K562 (cell line): ENCODE results near the gene NUB1. TPM values are rescaled to one million over a fixed set of nuclear protein-coding genes. Genes with fewer than 3 reads are reported as not detected.

Source experiments
- ATAC-seq: fragments of 200-7000 bp; cut with Tn5 transposase; 3 replicates; pipeline ENCODE4 v1.9.1; 2020; ENCODE audit warnings: moderate library complexity
- BruUV-seq: library from RNA; stranded (reverse); fragments of 400-500 nt; replicated peaks from 2 replicates; lab custom pipeline; 2021; lab: Mats Ljungman, UMichigan
- CTCF ChIA-PET: fragments of 300-600 bp; formaldehyde crosslinking; extraction: SDS; loops from one replicate; lab custom pipeline; 2021; ENCODE audit warnings: low intra/inter-chr PET ratio; lab: Yijun Ruan, JAX
- POLR2A ChIA-PET: fragments of 300-600, 350-650 bp; sonication (Branson Sonifier 250); formaldehyde crosslinking; extraction: SDS; loops from one replicate; lab custom pipeline; 2021; ENCODE audit warnings: antibody characterized with exemption, inconsistent platforms; lab: Yijun Ruan, JAX
- DNase-seq, 4 experiments: peaks; one replicate each; pipeline versions ENCODE4 v3.0.0 to v3.0.0-alpha.2; 2011 to 2018; ENCODE audit warnings: low spot score in 3 of 4, mixed read lengths in 3 of 4; ENCODE audit errors: extremely low read depth in 1 of 4
- FAIRE-seq: peaks from 2 replicates; lab custom pipeline; 2011; peaks lifted over from hg19 to GRCh38; lab: Jason Lieb, UNC
- H2AFZ ChIP-seq: 2 replicates; pipeline ENCODE4 v1.6.0; 2011; ENCODE audit warnings: low read depth, low read length, control low read depth, inconsistent platforms
- H3K27ac ChIP-seq: fragments of 200-600 bp; 3 replicates; pipeline ENCODE4 v1.8.0; 2011; ENCODE audit warnings: low read depth, mild to moderate bottlenecking, control low read depth, inconsistent platforms, low read length, moderate library complexity, mixed read lengths; ENCODE audit errors: extremely low read depth
- H3K27me3 ChIP-seq, 2 experiments: fragments of 300-600 bp in 1 of 2; 2 replicates in 1 of 2; 3 replicates in 1 of 2; pipeline versions ENCODE4 v1.6.0 to v1.8.0; 2011; ENCODE audit warnings: inconsistent platforms in 2 of 2, low read length in 2 of 2, mild to moderate bottlenecking in 1 of 2, mixed read lengths in 1 of 2, moderate library complexity in 1 of 2; ENCODE audit not compliant: control insufficient read depth in 2 of 2, insufficient read depth in 2 of 2
- H3K36me3 ChIP-seq: fragments of 300-600 bp; 3 replicates; pipeline ENCODE4 v1.8.0; 2011; ENCODE audit warnings: mild to moderate bottlenecking, low read length, inconsistent platforms; ENCODE audit not compliant: control insufficient read depth, insufficient read depth
- H3K4me1 ChIP-seq, 2 experiments: fragments of 200-600 bp in 1 of 2; replicated peaks in 1 of 2; 2 replicates in 1 of 2; 3 replicates in 1 of 2; pipeline versions ENCODE4 v1.5.1 to v1.8.0; 2011; ENCODE audit warnings: inconsistent platforms in 2 of 2, low read length in 2 of 2, mild to moderate bottlenecking in 1 of 2, mixed read lengths in 1 of 2, moderate library complexity in 1 of 2; ENCODE audit not compliant: control insufficient read depth in 2 of 2, insufficient read depth in 2 of 2
- H3K4me2 ChIP-seq: 2 replicates; pipeline ENCODE4 v1.6.1; 2011; ENCODE audit warnings: low read length, control low read depth, inconsistent platforms, mixed read lengths; ENCODE audit not compliant: insufficient read depth
- H3K4me3 ChIP-seq: fragments of 200-600 bp; sonication (generic), shearing (Covaris generic); 2 replicates; pipeline ENCODE4 v1.5.1; 2016; ENCODE audit warnings: control low read depth, inconsistent platforms
- H3K79me2 ChIP-seq: fragments of 200-600 bp; 3 replicates; pipeline ENCODE4 v1.8.0; 2011; ENCODE audit warnings: low read length, inconsistent platforms; ENCODE audit not compliant: control insufficient read depth, insufficient read depth
- H3K9ac ChIP-seq, 2 experiments: 2 replicates each; pipeline versions ENCODE4 v1.6.0 to v1.6.1; 2011; ENCODE audit warnings: low read depth in 2 of 2, low read length in 2 of 2, control low read depth in 1 of 2, inconsistent platforms in 1 of 2, mild to moderate bottlenecking in 1 of 2, mixed read lengths in 1 of 2; ENCODE audit not compliant: insufficient read depth in 1 of 2
- H3K9me1 ChIP-seq: one replicate; pipeline ENCODE4 v1.6.0; 2011; ENCODE audit warnings: inconsistent platforms, mild to moderate bottlenecking, low read length, moderate library complexity; ENCODE audit not compliant: control insufficient read depth, insufficient read depth
- H3K9me3 ChIP-seq: replicated peaks from 2 replicates; pipeline ENCODE4 v1.5.1; 2011; ENCODE audit warnings: low read depth, low read length, inconsistent platforms; ENCODE audit not compliant: control insufficient read depth, insufficient read depth
- H4K20me1 ChIP-seq: replicated peaks from 2 replicates; pipeline ENCODE4 v1.6.1; 2011; ENCODE audit warnings: low read length, inconsistent platforms, mixed read lengths; ENCODE audit not compliant: control insufficient read depth, insufficient read depth
- ZNF3 ChIP-seq: fragments of 250-450 bp; sonication (Bioruptor Pico); IDR thresholded peaks from 2 replicates; pipeline ENCODE4 v1.5.0; 2021; ENCODE audit warnings: mild to moderate bottlenecking, moderate library complexity
- WGBS: fragments of 100-300 bp; shearing (Covaris generic); methylation state at CpG from one replicate; pipeline ENCODE4 v1.1.6; 2016; ENCODE audit warnings: low coverage, mixed read lengths; ENCODE audit not compliant: insufficient coverage; ENCODE audit errors: missing lambda C conversion rate; 5-methylcytosine and 5-hydroxymethylcytosine counted together
- in situ Hi-C: fragments of 300-500 bp; cut with MboI; formaldehyde crosslinking; loops from 4 replicates; pipeline ENCODE4 v1.15.0; 2018; ENCODE audit warnings: inconsistent platforms, mixed read lengths
- intact Hi-C: fragments of 100-400 bp; cut with micrococcal nuclease; formaldehyde crosslinking; loops from 2 replicates; pipeline ENCODE4 v1.14.2; 2022
- polyA plus RNA-seq, 8 experiments: library from polyadenylated mRNA; depleted of rRNA in 4 of 8; stranded (reverse) in 5 of 8; unstranded in 3 of 8; fragments of >200 nt; fragmentation: Nextera tagmentation in 2 of 8; fragmentation: Illumina TruSeq in 1 of 8; extraction: Ambion mirVana in 2 of 8; extraction: Trizol in 1 of 8; gene quantifications; 2 replicates each; pipeline versions ENCODE4 v1.2.1 to v1.2.3, GENCODE V29; 2011 to 2014; ENCODE audit warnings: inconsistent platforms in 1 of 8, missing spikeins in 1 of 8
- total RNA-seq, 7 experiments: library from RNA; depleted of rRNA in 6 of 7; stranded (reverse); fragments of >200 nt in 6 of 7; fragmentation: Illumina TruSeq in 2 of 7; extraction: Trizol in 2 of 7; gene quantifications; 2 replicates each; pipeline versions ENCODE4 v1.2.1 to v1.2.3, GENCODE V29; 2011 to 2021; ENCODE audit warnings: low replicate concordance in 1 of 7
- TF ChIP-seq, protein P1 (sequence below): IDR thresholded peaks from 2 replicates; pipeline ENCODE4 v1.6.1; 2014; ENCODE audit warnings: antibody characterized with exemption
- TF ChIP-seq, protein P2 (sequence below): sonication (generic); formaldehyde crosslinking; IDR thresholded peaks from 2 replicates; pipeline ENCODE4 v1.8.1; 2023; ENCODE audit warnings: mild to moderate bottlenecking, missing genetic modification reagents

Gene NUB1
- total and polyA plus RNA-seq, 9 of the 15 experiments (the other 6 are each of a cell fraction or from before 2014, with no cell fraction given) = 43.2 to 159 (median 85.2) TPM

DNA sequence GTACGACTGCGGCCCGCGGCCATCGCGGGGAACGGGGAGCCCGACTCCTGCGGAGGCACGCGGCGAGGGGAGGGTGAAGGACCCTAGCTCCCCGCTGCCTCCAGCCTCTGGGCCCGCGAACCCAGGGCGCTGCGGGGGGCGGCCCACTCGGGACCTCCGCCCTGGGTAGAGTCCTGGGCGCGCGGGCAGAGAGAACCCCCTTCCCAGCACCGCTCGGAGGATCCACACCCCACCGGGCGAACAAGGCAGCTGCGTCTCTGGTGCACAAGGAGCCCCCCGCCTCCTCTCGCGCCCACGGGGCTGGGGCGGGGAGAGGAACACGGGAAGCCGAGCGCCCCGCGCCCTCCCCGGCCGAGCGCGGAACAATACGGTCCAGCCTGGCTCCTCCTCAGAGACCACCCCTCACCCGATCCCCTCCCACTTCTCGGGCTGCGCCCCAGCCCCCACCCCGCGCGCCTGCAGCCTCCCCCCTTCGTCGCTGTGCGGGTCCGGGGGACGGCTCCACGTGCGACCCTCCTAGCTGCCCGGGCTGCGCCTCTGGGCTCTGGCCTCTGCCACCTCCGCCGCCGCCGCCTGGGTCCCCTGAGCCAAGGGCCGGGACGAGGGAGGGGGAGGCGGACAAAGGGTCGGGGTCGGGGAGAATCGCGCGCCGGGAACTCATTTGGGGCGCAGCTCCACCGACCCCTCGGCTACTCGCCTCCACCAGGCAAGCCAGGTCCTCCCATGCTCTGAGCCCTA is 68.2 kb downstream of the NUB1 start, which contains the start of gene WDR86:
Gene WDR86, minus strand, starts transcription at position 372 of the 738 bp plus-strand sequence. CDS start 449 bp downstream, outside the sequence.
- in situ Hi-C loops (no loop called here), intact Hi-C loops (loop anchor here (5.0 kb wide), 1 partner anchor 37 kb away; no protein-coding TSS in a partner anchor)
- Histone ChIP-seq H3K36me3 (no peaks in the 10 kb centered on the region), H4K20me1 (no peaks in the 10 kb centered on the region), H3K4me3 (no peak within 1 kb of the TSS), H3K27ac (no peak within 1 kb of the TSS), H3K27me3 (peaks cover 4 to 6% of the 10 kb centered on the region in 2 experiments; a peak in 1 of 5 replicates), H3K9ac (peak within 1 kb of the TSS in 1 of 2 experiments; percentile 22; a peak in 1 of 4 replicates), H3K79me2 (no peaks in the 10 kb centered on the region), H3K4me1 (peaks cover 17 to 38% of the 10 kb centered on the region in 2 experiments), H3K9me3 (no peaks in the 10 kb centered on the region; the same call in 1 of the 2 replicates), H3K4me2 (no peak within 1 kb of the TSS), H2AFZ (peak within 1 kb of the TSS; percentile 76; the same call in 1 of the 2 replicates), H3K9me1 (no peaks in the 10 kb centered on the region)
- WGBS = 86% methylated on average over 30 of the region's 75 CpGs
- ChIA-PET POLR2A (interaction anchor here (1.0 kb wide), 1 partner anchor 10 kb away, joined by 5 read pairs; no protein-coding TSS in a partner anchor), CTCF (no interaction called here)
- TF ChIP-seq, protein P1, sequence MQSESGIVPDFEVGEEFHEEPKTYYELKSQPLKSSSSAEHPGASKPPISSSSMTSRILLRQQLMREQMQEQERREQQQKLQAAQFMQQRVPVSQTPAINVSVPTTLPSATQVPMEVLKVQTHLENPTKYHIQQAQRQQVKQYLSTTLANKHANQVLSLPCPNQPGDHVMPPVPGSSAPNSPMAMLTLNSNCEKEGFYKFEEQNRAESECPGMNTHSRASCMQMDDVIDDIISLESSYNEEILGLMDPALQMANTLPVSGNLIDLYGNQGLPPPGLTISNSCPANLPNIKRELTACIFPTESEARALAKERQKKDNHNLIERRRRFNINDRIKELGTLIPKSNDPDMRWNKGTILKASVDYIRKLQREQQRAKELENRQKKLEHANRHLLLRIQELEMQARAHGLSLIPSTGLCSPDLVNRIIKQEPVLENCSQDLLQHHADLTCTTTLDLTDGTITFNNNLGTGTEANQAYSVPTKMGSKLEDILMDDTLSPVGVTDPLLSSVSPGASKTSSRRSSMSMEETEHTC = no peak
- TF ChIP-seq, protein P2, sequence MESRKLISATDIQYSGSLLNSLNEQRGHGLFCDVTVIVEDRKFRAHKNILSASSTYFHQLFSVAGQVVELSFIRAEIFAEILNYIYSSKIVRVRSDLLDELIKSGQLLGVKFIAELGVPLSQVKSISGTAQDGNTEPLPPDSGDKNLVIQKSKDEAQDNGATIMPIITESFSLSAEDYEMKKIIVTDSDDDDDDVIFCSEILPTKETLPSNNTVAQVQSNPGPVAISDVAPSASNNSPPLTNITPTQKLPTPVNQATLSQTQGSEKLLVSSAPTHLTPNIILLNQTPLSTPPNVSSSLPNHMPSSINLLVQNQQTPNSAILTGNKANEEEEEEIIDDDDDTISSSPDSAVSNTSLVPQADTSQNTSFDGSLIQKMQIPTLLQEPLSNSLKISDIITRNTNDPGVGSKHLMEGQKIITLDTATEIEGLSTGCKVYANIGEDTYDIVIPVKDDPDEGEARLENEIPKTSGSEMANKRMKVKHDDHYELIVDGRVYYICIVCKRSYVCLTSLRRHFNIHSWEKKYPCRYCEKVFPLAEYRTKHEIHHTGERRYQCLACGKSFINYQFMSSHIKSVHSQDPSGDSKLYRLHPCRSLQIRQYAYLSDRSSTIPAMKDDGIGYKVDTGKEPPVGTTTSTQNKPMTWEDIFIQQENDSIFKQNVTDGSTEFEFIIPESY (CRISPR knock-in tag) = peak; percentile 80; the same call in 1 of the 2 replicates
- no peak for TF ChIP-seq ZNF3 (CRISPR knock-in tag)
- no peak for FAIRE-seq
- no peak for ATAC-seq
- no TSS peak for BruUV-seq
- DNase-seq = no peak
